Measurements from ENCODE around the gene MYOCD.

MYOCD gene

GRCh38 chr17:12789075-12789480, 123.4 kb downstream of the MYOCD start:
- H3K4me3 ChIP-seq (ENCODE audit: control insufficient read depth, low read depth, low read length): peak overlapping the region; percentile 55
- DNase-seq (ENCODE audit: low read depth): peak; percentile 56
- TF ChIP-seq CTCF (conservative IDR thresholded peaks at IDR 0.05; ENCODE audit: control insufficient read depth, insufficient read depth, low read depth, low read length): no peak

GRCh38 chr17:12789481-12790248, 124.0 kb downstream of the MYOCD start, which contains the start of gene ARHGAP44:
ARHGAP44 (plus strand) TSS chr17:12789498; CDS start chr17:12789839, 341 bp downstream.
- DNase-seq (ENCODE audit: low read depth): no peak
- H3K4me3 ChIP-seq (ENCODE audit: control insufficient read depth, low read depth, low read length): peak within 1 kb of the TSS; percentile 55
- TF ChIP-seq CTCF (conservative IDR thresholded peaks at IDR 0.05; ENCODE audit: control insufficient read depth, insufficient read depth, low read depth, low read length): no peak

GRCh38 chr17:12790249-12791106, 124.8 kb downstream of the MYOCD start:
- no peak for TF ChIP-seq CTCF (conservative IDR thresholded peaks at IDR 0.05; ENCODE audit: control insufficient read depth, insufficient read depth, low read depth, low read length)
- DNase-seq (ENCODE audit: low read depth): no peak
- peak overlapping the region; percentile 55 for H3K4me3 ChIP-seq (ENCODE audit: control insufficient read depth, low read depth, low read length)

- TF ChIP-seq CTCF (conservative IDR thresholded peaks at IDR 0.05; ENCODE audit: control insufficient read depth, insufficient read depth, low read depth, low read length): no peak
- H3K4me3 ChIP-seq (ENCODE audit: control insufficient read depth, low read depth, low read length): no peak overlapping the region
- no peak for DNase-seq (ENCODE audit: low read depth)
These were observed 129.3 kb downstream of the MYOCD start for GRCh38 chr17:12794919-12795532.

GRCh38 chr17:12800855-12801365, 135.2 kb downstream of the MYOCD start:
- no peak for DNase-seq (ENCODE audit: low read depth)

More at GRCh38 chr17:12800855-12801365, 135.2 kb downstream of the MYOCD start:
- no peak overlapping the region for H3K4me3 ChIP-seq (ENCODE audit: control insufficient read depth, low read depth, low read length)
- no peak for TF ChIP-seq CTCF (conservative IDR thresholded peaks at IDR 0.05; ENCODE audit: control insufficient read depth, insufficient read depth, low read depth, low read length)

All from fibroblast of mammary gland (primary cell).